C4-2B (cell line): ENCODE data around the gene CDA.

Source experiments
- ZFX ChIP-seq: fragments of 450-650 bp; IDR thresholded peaks from 2 replicates; pipeline ENCODE4 v1.6.1; 2017
- TF ChIP-seq, protein P1 (sequence below): fragments of 450-650 bp; conservative IDR thresholded peaks from 2 replicates; pipeline ENCODE4 v1.5.1; 2017; ENCODE audit warnings: mild to moderate bottlenecking

GRCh38 chr1:20641975-20642374 lies 53.1 kb downstream of the CDA start:
- TF ChIP-seq, protein P1, sequence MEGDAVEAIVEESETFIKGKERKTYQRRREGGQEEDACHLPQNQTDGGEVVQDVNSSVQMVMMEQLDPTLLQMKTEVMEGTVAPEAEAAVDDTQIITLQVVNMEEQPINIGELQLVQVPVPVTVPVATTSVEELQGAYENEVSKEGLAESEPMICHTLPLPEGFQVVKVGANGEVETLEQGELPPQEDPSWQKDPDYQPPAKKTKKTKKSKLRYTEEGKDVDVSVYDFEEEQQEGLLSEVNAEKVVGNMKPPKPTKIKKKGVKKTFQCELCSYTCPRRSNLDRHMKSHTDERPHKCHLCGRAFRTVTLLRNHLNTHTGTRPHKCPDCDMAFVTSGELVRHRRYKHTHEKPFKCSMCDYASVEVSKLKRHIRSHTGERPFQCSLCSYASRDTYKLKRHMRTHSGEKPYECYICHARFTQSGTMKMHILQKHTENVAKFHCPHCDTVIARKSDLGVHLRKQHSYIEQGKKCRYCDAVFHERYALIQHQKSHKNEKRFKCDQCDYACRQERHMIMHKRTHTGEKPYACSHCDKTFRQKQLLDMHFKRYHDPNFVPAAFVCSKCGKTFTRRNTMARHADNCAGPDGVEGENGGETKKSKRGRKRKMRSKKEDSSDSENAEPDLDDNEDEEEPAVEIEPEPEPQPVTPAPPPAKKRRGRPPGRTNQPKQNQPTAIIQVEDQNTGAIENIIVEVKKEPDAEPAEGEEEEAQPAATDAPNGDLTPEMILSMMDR, result no peak
- TF ChIP-seq ZFX, result no peak
